ENCODE data around the gene CDCA3. TPM values are rescaled to one million over a fixed set of nuclear protein-coding genes. Genes with fewer than 3 reads are reported as not detected.

CDCA3 gene
- total and polyA plus RNA-seq, 2 donors (not counting 1 experiment from before 2014, with no cell fraction given) = 1.6 to 2.3 TPM

DNA sequence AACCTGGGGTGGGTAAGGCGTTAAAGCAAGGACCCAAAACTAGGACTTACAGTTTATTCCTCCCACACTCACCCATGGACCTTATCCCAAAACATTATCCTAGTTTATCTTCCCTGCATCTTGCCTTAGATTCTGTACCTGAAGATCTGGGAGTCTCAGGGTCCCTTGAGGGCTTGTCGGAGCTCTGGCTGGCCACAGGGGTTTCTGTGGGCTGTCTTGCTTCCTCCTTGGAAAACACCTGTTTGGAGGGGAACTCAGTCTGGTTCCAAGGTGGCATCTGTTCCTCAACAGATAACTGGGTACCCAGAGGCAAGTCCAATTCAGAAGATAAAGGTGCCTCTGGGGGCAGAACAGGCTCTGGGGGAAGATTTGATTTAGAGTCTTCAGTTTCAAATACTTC lies 1.7 kb downstream of the CDCA3 start:
- peaks cover 23% of the 10 kb centered on the region for H3K4me1 Mint-ChIP-seq
- H3K27ac Mint-ChIP-seq = no peak overlapping the region

DNA sequence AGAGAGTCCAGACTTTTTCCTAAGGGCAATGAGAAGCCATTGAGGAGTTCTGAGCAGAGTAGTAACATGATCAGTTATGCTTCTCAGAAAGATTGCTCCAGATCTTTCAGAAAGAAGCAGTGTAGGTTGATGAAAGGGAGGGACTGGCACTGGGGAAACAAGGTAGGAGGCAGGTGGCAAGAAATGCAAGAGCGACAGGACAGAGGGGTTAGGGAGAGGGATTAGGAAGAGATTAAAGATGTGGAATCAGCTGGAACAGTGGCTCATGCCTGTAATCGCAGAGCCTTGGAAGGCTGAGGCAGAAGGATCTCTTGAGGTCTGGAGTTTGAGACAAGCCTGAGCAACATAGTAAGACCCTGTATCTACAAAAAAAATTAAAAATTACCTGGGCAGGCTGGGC lies 3.4 kb downstream of the CDCA3 start:
- 100% methylated on average over 1 of the region's 2 CpGs for WGBS (ENCODE audit: insufficient coverage)
- Histone ChIP-seq H3K4me1 (ENCODE audit: control insufficient read depth in 2 of 2, insufficient read depth in 2 of 2, low read length in 2 of 2) (peaks cover 0 to 15% of the 10 kb centered on the region in 2 donors), H3K36me3 (replicated peaks in 1 of 2; ENCODE audit: control extremely low read depth in 1 of 2, control insufficient read depth in 1 of 2, extremely low read depth in 1 of 2, insufficient read depth in 2 of 2, low read length in 1 of 2) (no peaks in the 10 kb centered on the region), H3K9me3 (ENCODE audit: control extremely low read depth in 1 of 3, control insufficient read depth in 2 of 3, insufficient read depth in 1 of 3, low read length in 2 of 3) (no peaks in the 10 kb centered on the region), H3K4me3 (ENCODE audit: control extremely low read depth in 1 of 5, extremely low read depth in 1 of 5, insufficient read depth in 1 of 5, low read depth in 2 of 5, low read length in 4 of 5) (no peak overlapping the region), H3K79me2 (ENCODE audit: control insufficient read depth, insufficient read depth, low read length) (peaks cover 5% of the 10 kb centered on the region), H3K27me3 (replicated peaks in 1 of 4; ENCODE audit: control extremely low read depth in 1 of 4, control insufficient read depth in 3 of 4, insufficient read depth in 4 of 4, low read length in 3 of 4) (peaks cover 0 to 2% (median 0%) of the 10 kb centered on the region in 4 experiments), H3K4me2 (replicated peaks; ENCODE audit: low read depth, low read length, poor library complexity, severe bottlenecking) (no peak overlapping the region), H3K27ac (ENCODE audit: low read length in 2 of 2) (no peak overlapping the region), H4K20me1 (ENCODE audit: control insufficient read depth, insufficient read depth, low read length, poor library complexity, severe bottlenecking) (no peaks in the 10 kb centered on the region), H2AFZ (ENCODE audit: insufficient read depth, low read depth, low read length, poor library complexity, severe bottlenecking) (no peak overlapping the region), H3K9ac (ENCODE audit: low read length) (no peak overlapping the region)
- Mint-ChIP-seq H3K27me3 (no peaks in the 10 kb centered on the region), H3K4me3 (no peak overlapping the region), H3K9me3 (ENCODE audit: insufficient read depth) (no peaks in the 10 kb centered on the region), H3K4me1 (peaks cover 14% of the 10 kb centered on the region), H3K27ac (no peak overlapping the region)
- no peak for DNase-seq
- ATAC-seq (ENCODE audit: low read depth) = no peak
- no peak for TF ChIP-seq EZH2 (IDR thresholded peaks at IDR 0.05; ENCODE audit: borderline replicate concordance, insufficient read depth, low read depth, low read length, poor library complexity, severe bottlenecking)
- TF ChIP-seq, protein P1, sequence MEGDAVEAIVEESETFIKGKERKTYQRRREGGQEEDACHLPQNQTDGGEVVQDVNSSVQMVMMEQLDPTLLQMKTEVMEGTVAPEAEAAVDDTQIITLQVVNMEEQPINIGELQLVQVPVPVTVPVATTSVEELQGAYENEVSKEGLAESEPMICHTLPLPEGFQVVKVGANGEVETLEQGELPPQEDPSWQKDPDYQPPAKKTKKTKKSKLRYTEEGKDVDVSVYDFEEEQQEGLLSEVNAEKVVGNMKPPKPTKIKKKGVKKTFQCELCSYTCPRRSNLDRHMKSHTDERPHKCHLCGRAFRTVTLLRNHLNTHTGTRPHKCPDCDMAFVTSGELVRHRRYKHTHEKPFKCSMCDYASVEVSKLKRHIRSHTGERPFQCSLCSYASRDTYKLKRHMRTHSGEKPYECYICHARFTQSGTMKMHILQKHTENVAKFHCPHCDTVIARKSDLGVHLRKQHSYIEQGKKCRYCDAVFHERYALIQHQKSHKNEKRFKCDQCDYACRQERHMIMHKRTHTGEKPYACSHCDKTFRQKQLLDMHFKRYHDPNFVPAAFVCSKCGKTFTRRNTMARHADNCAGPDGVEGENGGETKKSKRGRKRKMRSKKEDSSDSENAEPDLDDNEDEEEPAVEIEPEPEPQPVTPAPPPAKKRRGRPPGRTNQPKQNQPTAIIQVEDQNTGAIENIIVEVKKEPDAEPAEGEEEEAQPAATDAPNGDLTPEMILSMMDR (IDR thresholded peaks at IDR 0.05) = no peak
- ChIA-PET CTCF (interaction anchor here (1.1 to 3.1 kb wide), 6 partner anchors 11 to 261 kb away, joined by 3 to 11 read pairs (median 4); partner anchors contain the start of gene C1RL), POLR2A (no interaction called here)
- intact Hi-C loops (cut with micrococcal nuclease) = no loop called here

More for the DNA sequence above, 1.7 kb downstream of the CDCA3 start:
- Mint-ChIP-seq H3K27me3 (no peaks in the 10 kb centered on the region), H3K9me3 (ENCODE audit: insufficient read depth) (no peaks in the 10 kb centered on the region), H3K4me3 (no peak overlapping the region)
- Histone ChIP-seq H3K36me3 (replicated peaks in 1 of 2; ENCODE audit: control extremely low read depth in 1 of 2, control insufficient read depth in 1 of 2, extremely low read depth in 1 of 2, insufficient read depth in 2 of 2, low read length in 1 of 2) (peaks cover 0 to 4% of the 10 kb centered on the region in 2 experiments), H3K4me1 (ENCODE audit: control insufficient read depth in 2 of 2, insufficient read depth in 2 of 2, low read length in 2 of 2) (peaks cover 6 to 23% of the 10 kb centered on the region in 2 donors), H3K4me2 (replicated peaks; ENCODE audit: low read depth, low read length, poor library complexity, severe bottlenecking) (no peak overlapping the region), H3K27ac (ENCODE audit: low read length in 2 of 2) (no peak overlapping the region), H3K27me3 (replicated peaks in 1 of 4; ENCODE audit: control extremely low read depth in 1 of 4, control insufficient read depth in 3 of 4, insufficient read depth in 4 of 4, low read length in 3 of 4) (no peaks in the 10 kb centered on the region), H3K79me2 (ENCODE audit: control insufficient read depth, insufficient read depth, low read length) (peaks cover 12% of the 10 kb centered on the region), H3K4me3 (ENCODE audit: control extremely low read depth in 1 of 5, extremely low read depth in 1 of 5, insufficient read depth in 1 of 5, low read depth in 2 of 5, low read length in 4 of 5) (no peak overlapping the region), H4K20me1 (ENCODE audit: control insufficient read depth, insufficient read depth, low read length, poor library complexity, severe bottlenecking) (no peaks in the 10 kb centered on the region), H3K9me3 (ENCODE audit: control extremely low read depth in 1 of 3, control insufficient read depth in 2 of 3, insufficient read depth in 1 of 3, low read length in 2 of 3) (no peaks in the 10 kb centered on the region), H2AFZ (ENCODE audit: insufficient read depth, low read depth, low read length, poor library complexity, severe bottlenecking) (no peak overlapping the region), H3K9ac (ENCODE audit: low read length) (no peak overlapping the region)
- intact Hi-C loops (cut with micrococcal nuclease) = no loop called here
- 0% methylated on average over 1 of the region's 2 CpGs for WGBS (ENCODE audit: insufficient coverage)
- DNase-seq (no peak), ATAC-seq (ENCODE audit: low read depth) (no peak)
- TF ChIP-seq EZH2 (IDR thresholded peaks at IDR 0.05; ENCODE audit: borderline replicate concordance, insufficient read depth, low read depth, low read length, poor library complexity, severe bottlenecking) = no peak
- TF ChIP-seq, protein P1 (IDR thresholded peaks at IDR 0.05) = no peak
- ChIA-PET POLR2A (no interaction called here), CTCF (interaction anchor here (1.7 to 6.7 kb wide), 3 partner anchors 13 to 90 kb away, joined by 3 to 136 read pairs (median 11); partner anchors contain the start of genes SPSB2 and TPI1)

Measured in B cell (primary cell).